MM.1S (cell line): ENCODE measurements around the gene FALEC.

Source experiments
- DNase-seq: peaks from one replicate; pipeline ENCODE4 v3.0.0-alpha.2; 2015
- H2AFZ ChIP-seq: fragments of 300-600 bp; sonication (generic); 2 replicates; pipeline ENCODE4 v1.6.0; 2016; ENCODE audit warnings: antibody characterized with exemption, low read length
- H3F3A ChIP-seq: fragments of 300-600 bp; sonication (generic); 2 replicates; pipeline ENCODE4 v1.6.1; 2016; ENCODE audit warnings: mild to moderate bottlenecking, antibody characterized with exemption, low read length, moderate library complexity, mixed read lengths; ENCODE audit not compliant: insufficient read depth
- H3K27ac ChIP-seq: fragments of 300-600 bp; sonication (generic); 2 replicates; pipeline ENCODE4 v1.5.1; 2016; ENCODE audit warnings: mild to moderate bottlenecking, low read length
- H3K27me3 ChIP-seq: fragments of 300-600 bp; sonication (generic); replicated peaks from 2 replicates; pipeline ENCODE4 v1.6.0; 2016; ENCODE audit warnings: low read length; ENCODE audit not compliant: insufficient read depth
- H3K36me3 ChIP-seq: fragments of 300-600 bp; sonication (generic); replicated peaks from 2 replicates; pipeline ENCODE4 v1.6.1; 2016; ENCODE audit warnings: mild to moderate bottlenecking, low read length, mixed read lengths; ENCODE audit not compliant: insufficient read depth
- H3K4me1 ChIP-seq: fragments of 300-600 bp; sonication (generic); 2 replicates; pipeline ENCODE4 v1.6.1; 2016; ENCODE audit warnings: low read length, mixed read lengths
- H3K4me2 ChIP-seq: fragments of 300-600 bp; sonication (generic); 2 replicates; pipeline ENCODE4 v1.6.0; 2016; ENCODE audit warnings: low read depth, low read length
- H3K4me3 ChIP-seq: fragments of 300-600 bp; sonication (generic); 2 replicates; pipeline ENCODE4 v1.5.1; 2016; ENCODE audit warnings: low read length, mixed read lengths
- H3K79me2 ChIP-seq: fragments of 300-600 bp; sonication (generic); 2 replicates; pipeline ENCODE4 v1.6.1; 2016; ENCODE audit warnings: mixed run types, low read length, mixed read lengths
- H3K9ac ChIP-seq: fragments of 300-600 bp; sonication (generic); 2 replicates; pipeline ENCODE4 v1.6.1; 2016; ENCODE audit warnings: low read length, mixed read lengths
- H3K9me2 ChIP-seq: fragments of 300-600 bp; sonication (generic); replicated peaks from 2 replicates; pipeline ENCODE4 v1.6.1; 2016; ENCODE audit warnings: mild to moderate bottlenecking, low read length, mixed read lengths; ENCODE audit not compliant: insufficient read depth
- H3K9me3 ChIP-seq: fragments of 300-600 bp; sonication (generic); replicated peaks from 2 replicates; pipeline ENCODE4 v1.6.1; 2016; ENCODE audit warnings: mild to moderate bottlenecking, low read length, mixed read lengths; ENCODE audit not compliant: insufficient read depth
- H4K20me1 ChIP-seq: fragments of 300-600 bp; sonication (generic); 2 replicates; pipeline ENCODE4 v1.6.1; 2016; ENCODE audit warnings: mild to moderate bottlenecking, low read length, moderate library complexity, mixed read lengths; ENCODE audit not compliant: insufficient read depth
- EZH2 ChIP-seq: fragments of 300-600 bp; sonication (generic); optimal IDR thresholded peaks from 2 replicates; pipeline ENCODE3; 2017; ENCODE audit warnings: low read depth, mild to moderate bottlenecking, antibody characterized with exemption, low read length, mixed read lengths
- EZH2phosphoT487 ChIP-seq: fragments of 300-600 bp; sonication (generic); IDR thresholded peaks from 2 replicates; pipeline ENCODE4 v1.6.1; 2018; ENCODE audit warnings: antibody characterized with exemption, low read length
- TF ChIP-seq, protein P1 (sequence below): fragments of 300-600 bp; sonication (generic); IDR thresholded peaks from 2 replicates; pipeline ENCODE4 v1.5.1; 2016; ENCODE audit warnings: antibody characterized with exemption, low read length, mixed read lengths

The FALEC gene

GRCh38 chr1:150525348-150525747 is 9.8 kb downstream of the FALEC start:
- Histone ChIP-seq H3K9me2 (no peaks in the 10 kb centered on the region), H3K9ac (no peak overlapping the region), H4K20me1 (no peaks in the 10 kb centered on the region), H3K4me3 (no peak overlapping the region), H3K79me2 (no peaks in the 10 kb centered on the region), H3K36me3 (no peaks in the 10 kb centered on the region), H3F3A (no peaks in the 10 kb centered on the region), H3K27ac (no peak overlapping the region), H3K9me3 (no peaks in the 10 kb centered on the region), H3K4me1 (no peaks in the 10 kb centered on the region), H3K27me3 (no peaks in the 10 kb centered on the region), H2AFZ (no peak overlapping the region), H3K4me2 (no peak overlapping the region)
- TF ChIP-seq EZH2phosphoT487 (no peak), EZH2 (no peak)
- no peak for DNase-seq

GRCh38 chr1:150528196-150528595 is 12.6 kb downstream of the FALEC start:
- Histone ChIP-seq H3K4me2 (no peak overlapping the region), H3K36me3 (no peaks in the 10 kb centered on the region), H3K4me3 (no peak overlapping the region), H3K9me2 (no peaks in the 10 kb centered on the region), H3K79me2 (no peaks in the 10 kb centered on the region), H3K27ac (no peak overlapping the region), H3K9me3 (no peaks in the 10 kb centered on the region), H4K20me1 (no peaks in the 10 kb centered on the region), H3K27me3 (no peaks in the 10 kb centered on the region), H3F3A (no peaks in the 10 kb centered on the region), H2AFZ (no peak overlapping the region), H3K4me1 (no peaks in the 10 kb centered on the region), H3K9ac (no peak overlapping the region)
- TF ChIP-seq EZH2phosphoT487 (no peak), EZH2 (no peak)
- TF ChIP-seq, protein P1, sequence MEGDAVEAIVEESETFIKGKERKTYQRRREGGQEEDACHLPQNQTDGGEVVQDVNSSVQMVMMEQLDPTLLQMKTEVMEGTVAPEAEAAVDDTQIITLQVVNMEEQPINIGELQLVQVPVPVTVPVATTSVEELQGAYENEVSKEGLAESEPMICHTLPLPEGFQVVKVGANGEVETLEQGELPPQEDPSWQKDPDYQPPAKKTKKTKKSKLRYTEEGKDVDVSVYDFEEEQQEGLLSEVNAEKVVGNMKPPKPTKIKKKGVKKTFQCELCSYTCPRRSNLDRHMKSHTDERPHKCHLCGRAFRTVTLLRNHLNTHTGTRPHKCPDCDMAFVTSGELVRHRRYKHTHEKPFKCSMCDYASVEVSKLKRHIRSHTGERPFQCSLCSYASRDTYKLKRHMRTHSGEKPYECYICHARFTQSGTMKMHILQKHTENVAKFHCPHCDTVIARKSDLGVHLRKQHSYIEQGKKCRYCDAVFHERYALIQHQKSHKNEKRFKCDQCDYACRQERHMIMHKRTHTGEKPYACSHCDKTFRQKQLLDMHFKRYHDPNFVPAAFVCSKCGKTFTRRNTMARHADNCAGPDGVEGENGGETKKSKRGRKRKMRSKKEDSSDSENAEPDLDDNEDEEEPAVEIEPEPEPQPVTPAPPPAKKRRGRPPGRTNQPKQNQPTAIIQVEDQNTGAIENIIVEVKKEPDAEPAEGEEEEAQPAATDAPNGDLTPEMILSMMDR: no peak
- no peak for DNase-seq

GRCh38 chr1:150529017-150529416 is 13.5 kb downstream of the FALEC start:
- Histone ChIP-seq H3F3A (no peaks in the 10 kb centered on the region), H3K9me3 (no peaks in the 10 kb centered on the region), H3K27me3 (no peaks in the 10 kb centered on the region), H3K4me2 (no peak overlapping the region), H3K36me3 (no peaks in the 10 kb centered on the region), H3K4me1 (no peaks in the 10 kb centered on the region), H3K27ac (no peak overlapping the region), H2AFZ (no peak overlapping the region), H3K4me3 (no peak overlapping the region), H3K9ac (no peak overlapping the region), H4K20me1 (no peaks in the 10 kb centered on the region), H3K79me2 (no peaks in the 10 kb centered on the region), H3K9me2 (no peaks in the 10 kb centered on the region)
- DNase-seq: no peak
- TF ChIP-seq EZH2 (no peak), EZH2phosphoT487 (no peak)
- TF ChIP-seq, protein P1: no peak

DNA sequence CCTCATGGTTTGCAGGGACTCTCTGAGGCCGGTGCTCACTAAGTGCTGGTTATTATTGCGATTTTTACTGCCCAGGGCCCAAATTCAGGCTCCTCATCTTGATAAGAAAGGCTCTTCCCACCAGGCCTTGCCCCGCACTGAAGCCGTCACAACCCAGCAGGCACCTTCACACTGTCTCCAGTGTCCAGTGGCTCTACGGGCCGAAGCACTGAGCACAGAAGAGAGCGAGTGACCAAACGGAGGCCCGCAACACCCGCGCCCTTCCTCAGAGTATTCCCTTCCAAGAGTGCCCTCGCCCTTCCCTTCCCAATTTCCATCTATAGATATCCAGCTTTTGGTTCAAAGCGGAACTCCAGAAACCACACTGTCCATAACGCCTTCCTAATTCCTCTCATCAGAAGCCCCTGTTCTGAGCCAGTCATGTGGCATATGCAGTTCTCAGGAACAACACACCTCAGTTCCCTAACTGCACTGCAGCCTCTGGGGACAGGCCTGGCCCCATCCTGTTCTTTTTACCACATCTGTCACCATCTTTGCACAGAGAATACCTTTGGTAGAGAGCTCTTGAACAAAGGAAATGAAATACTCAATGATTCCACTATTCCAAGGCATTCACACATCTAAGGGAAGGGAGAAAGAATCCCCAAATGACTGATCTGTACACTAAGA is 15.1 kb downstream of the FALEC start:
- TF ChIP-seq EZH2phosphoT487 (no peak), EZH2 (no peak)
- TF ChIP-seq, protein P1: no peak
- H4K20me1 ChIP-seq: no peaks in the 10 kb centered on the region
- no peak overlapping the region for H3K4me3 ChIP-seq
- no peak overlapping the region for H2AFZ ChIP-seq
- H3K27ac ChIP-seq: no peak overlapping the region
- H3K27me3 ChIP-seq: no peaks in the 10 kb centered on the region
- DNase-seq: no peak
- H3K36me3 ChIP-seq: no peaks in the 10 kb centered on the region
- H3F3A ChIP-seq: no peaks in the 10 kb centered on the region
- no peaks in the 10 kb centered on the region for H3K4me1 ChIP-seq
- H3K4me2 ChIP-seq: no peak overlapping the region
- H3K9me3 ChIP-seq: no peaks in the 10 kb centered on the region
- H3K79me2 ChIP-seq: no peaks in the 10 kb centered on the region
- H3K9ac ChIP-seq: no peak overlapping the region
- no peaks in the 10 kb centered on the region for H3K9me2 ChIP-seq
